GM12891 (cell line): ENCODE measurements around the gene TOMM34. TPM values are rescaled to one million over a fixed set of nuclear protein-coding genes. Genes with fewer than 3 reads are reported as not detected.

Experiments used
- DNase-seq: peaks from one replicate; pipeline ENCODE4 v3.0.0; 2011; ENCODE audit warnings: low spot score; ENCODE audit not compliant: insufficient read length
- FAIRE-seq: peaks from 2 replicates; lab custom pipeline; 2011; peaks lifted over from hg19 to GRCh38; lab: Jason Lieb, UNC
- PAX5 ChIP-seq: IDR thresholded peaks from 2 replicates; pipeline ENCODE4 v1.6.1; 2011; ENCODE audit warnings: low read length, moderate library complexity, mild to moderate bottlenecking; ENCODE audit not compliant: insufficient read depth, severe bottlenecking
- POLR2A ChIP-seq: IDR thresholded peaks from 2 replicates; pipeline ENCODE4 v1.6.1; 2011; ENCODE audit warnings: low read depth, low read length, control low read depth
- POLR2AphosphoS5 ChIP-seq: IDR thresholded peaks from 2 replicates; pipeline ENCODE4 v1.6.1; 2011; ENCODE audit warnings: low read depth, low read length, control low read depth
- POU2F2 ChIP-seq: IDR thresholded peaks from 2 replicates; pipeline ENCODE4 v1.6.1; 2011; ENCODE audit warnings: low read depth, mild to moderate bottlenecking, control low read depth, low read length, moderate library complexity
- SPI1 ChIP-seq: IDR thresholded peaks from 2 replicates; pipeline ENCODE4 v1.6.1; 2011; ENCODE audit warnings: low read depth, low read length, control low read depth
- TAF1 ChIP-seq: IDR thresholded peaks from 2 replicates; pipeline ENCODE4 v1.6.1; 2011; ENCODE audit warnings: low read depth, low read length, control low read depth
- polyA plus RNA-seq: library from polyadenylated mRNA; unstranded; fragments of >200 nt; gene quantifications from one replicate; pipeline ENCODE4 v1.2.1, GENCODE V29; 2012; ENCODE audit warnings: low read depth, missing spikeins, inconsistent platforms; ENCODE audit not compliant: missing spikeins

Gene TOMM34
- 26.6 TPM for polyA plus RNA-seq

- peak; percentile 71; the same call in 1 of the 2 replicates for TF ChIP-seq POLR2AphosphoS5
- peak; percentile 39; the same call in 1 of the 2 replicates for TF ChIP-seq TAF1
- peak; percentile 76 for TF ChIP-seq POLR2A
- no peak for TF ChIP-seq POU2F2
- FAIRE-seq (peak; percentile 85), DNase-seq (peak; percentile 94)
These were observed at the start of gene TOMM34 for GRCh38 chr20:44960103-44960852. Gene TOMM34 (minus strand): TSS chr20:44960397. CDS start chr20:44960333, 64 bp downstream.

- TF ChIP-seq SPI1 (no peak), TAF1 (no peak), POLR2A (no peak), POU2F2 (no peak), POLR2AphosphoS5 (no peak)
- DNase-seq = no peak
- FAIRE-seq = no peak
These were observed 48.4 kb upstream of the TOMM34 start for GRCh38 chr20:45008521-45009049.

GRCh38 chr20:44997668-44998067 is 37.5 kb upstream of the TOMM34 start:
- FAIRE-seq = no peak
- TF ChIP-seq TAF1 (no peak), SPI1 (peak; percentile 48), POLR2AphosphoS5 (no peak)
- DNase-seq = no peak

- FAIRE-seq (peak; percentile 28), DNase-seq (no peak)
- no peak for TF ChIP-seq POU2F2
- no peak for TF ChIP-seq TAF1
- no peak for TF ChIP-seq SPI1
- TF ChIP-seq POLR2AphosphoS5 = no peak
- TF ChIP-seq PAX5 = no peak
- no peak for TF ChIP-seq POLR2A
These were observed 37.0 kb upstream of the TOMM34 start for GRCh38 chr20:44997171-44997570.

GRCh38 chr20:44993343-44993742 is 33.1 kb upstream of the TOMM34 start:
- TF ChIP-seq SPI1 (no peak), POLR2AphosphoS5 (no peak), POLR2A (no peak), PAX5 (no peak), POU2F2 (no peak), TAF1 (no peak)
- FAIRE-seq (no peak), DNase-seq (no peak)

- DNase-seq (no peak), FAIRE-seq (no peak)
- TF ChIP-seq POLR2A = no peak
- no peak for TF ChIP-seq POLR2AphosphoS5
- TF ChIP-seq PAX5 = no peak
These were observed 30.8 kb upstream of the TOMM34 start for GRCh38 chr20:44990957-44991356.

GRCh38 chr20:44990425-44990824 is 30.2 kb upstream of the TOMM34 start:
- TF ChIP-seq POLR2A (no peak), POU2F2 (no peak), POLR2AphosphoS5 (no peak), TAF1 (no peak), PAX5 (no peak), SPI1 (no peak)
- FAIRE-seq (peak; percentile 52), DNase-seq (no peak)

- TF ChIP-seq TAF1 = no peak
- DNase-seq = no peak
- no peak for FAIRE-seq
These were observed 28.5 kb upstream of the TOMM34 start for GRCh38 chr20:44988631-44989171.

GRCh38 chr20:44983093-44983674 is 23.0 kb upstream of the TOMM34 start:
- TF ChIP-seq POLR2AphosphoS5 = no peak
- no peak for TF ChIP-seq POLR2A
- no peak for TF ChIP-seq POU2F2
- no peak for TF ChIP-seq TAF1
- TF ChIP-seq PAX5 = no peak
- TF ChIP-seq SPI1 = no peak
- DNase-seq (no peak), FAIRE-seq (no peak)
